ENCODE measurements around the gene PTH. TPM values are rescaled to one million over a fixed set of nuclear protein-coding genes. Genes with fewer than 3 reads are reported as not detected.
A peak's percentile ranks its signal among the peaks of the same experiment; 100 is the strongest.

The PTH gene
- total and polyA plus RNA-seq, 9 of the 15 experiments (the other 6 are each of a cell fraction or from before 2014, with no cell fraction given), result not detected

DNA sequence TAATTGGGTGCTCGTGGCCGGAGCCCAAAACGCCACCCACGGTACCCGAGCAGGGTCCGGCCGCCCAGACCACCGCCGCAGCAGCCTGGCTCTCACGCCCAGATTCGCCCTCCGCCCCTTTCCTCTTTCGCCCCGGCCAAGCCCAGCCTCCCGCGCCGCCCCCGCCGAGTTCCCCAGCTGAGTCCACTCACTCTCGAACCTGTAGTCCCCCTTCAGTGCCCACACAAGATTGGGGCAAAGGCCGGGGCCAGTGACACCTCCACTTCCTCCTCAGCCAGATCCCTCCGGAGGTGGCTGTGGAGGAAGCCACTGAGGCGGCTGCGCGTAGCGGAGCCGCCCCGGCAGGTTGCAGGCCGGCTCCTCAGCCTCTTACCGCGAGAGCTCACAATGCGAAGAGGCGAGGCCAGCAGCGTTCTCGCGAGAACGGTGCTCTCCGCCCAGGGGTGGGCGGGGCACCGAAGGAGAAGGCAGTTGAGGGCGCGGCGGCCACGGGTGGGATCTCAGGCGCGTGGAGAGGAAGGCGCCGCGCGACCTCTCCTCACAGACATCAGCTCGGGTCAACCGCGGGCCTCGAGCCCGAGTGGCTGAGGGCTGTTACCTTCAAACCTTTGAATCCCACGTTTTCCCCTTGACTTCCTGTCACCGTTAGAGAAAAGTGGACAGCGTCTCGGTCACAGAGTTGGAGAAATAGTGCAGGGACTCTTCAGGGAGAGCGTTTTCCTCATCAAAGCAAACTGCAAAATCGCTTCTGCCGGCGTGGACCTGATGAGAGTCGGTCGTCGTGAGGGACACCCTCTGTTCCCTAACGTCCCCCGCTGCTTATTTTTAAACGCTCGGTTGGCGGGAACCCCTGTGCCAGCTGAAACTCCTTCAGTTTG is 32.7 kb downstream of the PTH start, which contains the start of gene BTBD10 (continued):
- TF ChIP-seq ZNF165 (CRISPR knock-in tag; IDR thresholded peaks at IDR 0.05; ENCODE audit: borderline replicate concordance) (no peak), RBM25 (IDR thresholded peaks at IDR 0.05; ENCODE audit: low read depth, low read length, severe bottlenecking) (peak; percentile 99), HSF4 (CRISPR knock-in tag; IDR thresholded peaks at IDR 0.05; ENCODE audit: borderline replicate concordance) (no peak), TBP (optimal IDR thresholded peaks at IDR 0.05; ENCODE audit: low read depth, low read length) (peak; percentile 83), ATF7 (IDR thresholded peaks at IDR 0.05) (0 out of 2 replicates have a peak, but pooled peaks have one; percentile 10), MYC (IDR thresholded peaks at IDR 0.05; ENCODE audit: low read depth, low read length) (peak; percentile 74), MYC (CRISPR knock-in tag; IDR thresholded peaks at IDR 0.05; ENCODE audit: borderline replicate concordance, low read depth) (no peak), POU5F1 (IDR thresholded peaks at IDR 0.05; ENCODE audit: borderline replicate concordance, low read depth, low read length, partially characterized antibody) (no peak), NR2C1 (IDR thresholded peaks at IDR 0.05) (no peak), NR2C1 (tag; IDR thresholded peaks at IDR 0.05) (0 out of 2 replicates have a peak, but pooled peaks have one; percentile 9), ELF1 (tag; IDR thresholded peaks at IDR 0.05) (peak; percentile 69; the same call in 1 of the 2 replicates), SRSF9 (IDR thresholded peaks at IDR 0.05; ENCODE audit: borderline replicate concordance, low read depth, low read length) (no peak), SUPT5H (IDR thresholded peaks at IDR 0.05) (peak; percentile 97), KDM2B (CRISPR knock-in tag; IDR thresholded peaks at IDR 0.05) (no peak), BACH1 (tag; IDR thresholded peaks at IDR 0.05) (no peak), KDM4B (IDR thresholded peaks at IDR 0.05; ENCODE audit: borderline replicate concordance in 2 of 2, low read depth in 1 of 2) (no peak; a peak in 1 of 4 replicates), KDM1A (IDR thresholded peaks at IDR 0.05) (no peak), ZSCAN32 (CRISPR knock-in tag; IDR thresholded peaks at IDR 0.05) (no peak), POLR2B (IDR thresholded peaks at IDR 0.05; ENCODE audit: low read depth, partially characterized antibody) (peak; percentile 95), ZC3H8 (IDR thresholded peaks at IDR 0.05) (no peak), FOSL1 (tag; conservative IDR thresholded peaks at IDR 0.05) (peak; percentile 9; the same call in 1 of the 2 replicates), FOXA1 (IDR thresholded peaks at IDR 0.05; ENCODE audit: borderline replicate concordance) (no peak), ZBTB1 (CRISPR knock-in tag; IDR thresholded peaks at IDR 0.05; ENCODE audit: borderline replicate concordance, low read depth) (0 out of 2 replicates have a peak, but pooled peaks have one; percentile 28), ZNF224 (CRISPR knock-in tag; IDR thresholded peaks at IDR 0.05) (no peak), POLR2AphosphoS5 (IDR thresholded peaks at IDR 0.05; ENCODE audit: control insufficient read depth, insufficient read depth, low read depth, low read length) (peak; percentile 80), MCM7 (IDR thresholded peaks at IDR 0.05) (no peak), IRF2 (CRISPR knock-in tag; IDR thresholded peaks at IDR 0.05) (no peak)
- TF ChIP-seq, protein P1, sequence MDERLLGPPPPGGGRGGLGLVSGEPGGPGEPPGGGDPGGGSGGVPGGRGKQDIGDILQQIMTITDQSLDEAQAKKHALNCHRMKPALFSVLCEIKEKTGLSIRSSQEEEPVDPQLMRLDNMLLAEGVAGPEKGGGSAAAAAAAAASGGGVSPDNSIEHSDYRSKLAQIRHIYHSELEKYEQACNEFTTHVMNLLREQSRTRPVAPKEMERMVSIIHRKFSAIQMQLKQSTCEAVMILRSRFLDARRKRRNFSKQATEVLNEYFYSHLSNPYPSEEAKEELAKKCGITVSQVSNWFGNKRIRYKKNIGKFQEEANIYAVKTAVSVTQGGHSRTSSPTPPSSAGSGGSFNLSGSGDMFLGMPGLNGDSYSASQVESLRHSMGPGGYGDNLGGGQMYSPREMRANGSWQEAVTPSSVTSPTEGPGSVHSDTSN (CRISPR knock-in tag; IDR thresholded peaks at IDR 0.05; ENCODE audit: low read depth), result no peak
- TF ChIP-seq, protein P1 (tag; conservative IDR thresholded peaks at IDR 0.05; ENCODE audit: low read depth), result no peak

All from K562 (cell line).